GM18502 (cell line): ENCODE results near the gene CREBRF.
"Not testable (repeated sequence)": the region's sequence is repeated elsewhere in the genome, so short reads cannot be mapped to it uniquely, and the experiment has no call there.

ENCODE experiments used
- ATAC-seq: cut with Tn5 transposase; IDR thresholded peaks from one replicate; pipeline ENCODE4 v1.9.1; 2021; ENCODE audit warnings: mild to moderate bottlenecking; ENCODE audit not compliant: unreplicated experiment, poor library complexity

CREBRF gene

DNA sequence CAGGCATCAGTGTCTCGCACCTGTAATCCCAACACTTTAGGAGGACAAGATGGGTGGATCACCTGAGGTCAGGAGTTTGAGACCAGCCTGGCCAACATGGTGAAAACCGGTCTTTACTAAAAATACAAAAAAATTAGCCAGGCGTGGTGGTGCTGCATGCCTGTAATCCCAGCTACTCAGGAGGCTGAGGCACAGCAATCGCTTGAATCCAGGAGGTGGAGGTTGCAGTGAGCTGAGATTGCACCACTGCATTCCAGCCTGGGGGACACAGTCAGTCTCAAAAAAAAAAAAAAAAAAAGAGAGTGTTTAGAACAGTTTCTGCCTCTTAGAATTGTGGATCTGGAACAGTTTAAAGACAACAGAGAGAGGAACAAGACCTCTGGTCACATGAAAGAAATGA lies 20.3 kb downstream of the CREBRF start:
- ATAC-seq = not testable (repeated sequence)

DNA sequence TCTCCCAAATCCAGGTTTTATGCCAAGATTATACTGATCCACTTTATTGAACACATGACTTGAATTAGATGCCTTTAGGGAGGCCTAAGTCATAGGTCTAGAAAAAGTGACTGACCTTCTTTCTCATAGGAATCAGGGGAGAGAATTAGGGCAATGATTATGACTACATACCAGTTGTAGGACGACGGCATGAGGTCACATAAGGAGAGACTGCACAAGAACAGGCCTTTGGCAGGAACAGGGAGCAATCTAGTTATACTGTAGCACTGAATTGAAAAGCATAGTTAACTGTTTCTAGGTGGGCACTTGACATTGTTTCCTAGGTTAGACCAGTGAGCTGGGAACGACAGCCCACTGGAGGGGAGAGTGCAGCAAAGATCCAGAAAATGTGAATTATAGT lies 22.7 kb downstream of the CREBRF start:
- no peak for ATAC-seq

DNA sequence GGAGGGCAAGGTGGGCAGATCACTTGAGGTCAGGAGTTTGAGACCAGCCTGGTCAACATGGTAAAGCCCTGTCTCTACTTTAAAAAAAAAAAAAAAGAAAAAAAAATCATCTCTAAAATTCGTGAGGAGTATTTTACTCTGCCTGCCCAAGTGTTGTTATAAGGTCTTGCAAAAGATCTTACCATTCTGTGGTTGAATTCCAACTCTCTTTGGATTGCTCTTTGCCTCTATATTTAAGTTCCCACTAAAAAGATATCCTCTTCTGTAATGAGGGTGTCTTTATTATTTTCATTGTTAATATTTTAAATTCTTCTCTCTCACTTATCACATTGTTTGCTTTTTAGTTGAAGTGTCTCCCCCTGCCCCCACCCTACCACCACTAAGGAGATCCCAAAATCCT lies 33.4 kb downstream of the CREBRF start:
- ATAC-seq = no peak

DNA sequence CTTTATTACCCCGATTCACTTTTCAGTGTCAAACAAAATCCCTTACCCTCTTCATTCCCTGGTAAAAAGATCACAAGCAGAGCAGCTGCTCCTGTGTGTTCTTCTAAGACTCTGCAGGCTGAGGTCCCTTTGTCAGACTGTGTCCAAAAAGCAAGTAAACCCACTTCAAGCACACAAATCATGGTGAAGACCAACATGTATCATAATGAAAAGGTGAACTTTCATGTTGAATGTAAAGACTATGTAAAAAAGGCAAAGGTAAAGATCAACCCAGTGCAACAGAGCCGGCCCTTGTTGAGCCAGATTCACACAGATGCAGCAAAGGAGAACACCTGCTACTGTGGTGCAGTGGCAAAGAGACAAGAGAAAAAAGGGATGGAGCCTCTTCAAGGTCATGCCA lies 34.5 kb downstream of the CREBRF start:
- ATAC-seq = no peak

DNA sequence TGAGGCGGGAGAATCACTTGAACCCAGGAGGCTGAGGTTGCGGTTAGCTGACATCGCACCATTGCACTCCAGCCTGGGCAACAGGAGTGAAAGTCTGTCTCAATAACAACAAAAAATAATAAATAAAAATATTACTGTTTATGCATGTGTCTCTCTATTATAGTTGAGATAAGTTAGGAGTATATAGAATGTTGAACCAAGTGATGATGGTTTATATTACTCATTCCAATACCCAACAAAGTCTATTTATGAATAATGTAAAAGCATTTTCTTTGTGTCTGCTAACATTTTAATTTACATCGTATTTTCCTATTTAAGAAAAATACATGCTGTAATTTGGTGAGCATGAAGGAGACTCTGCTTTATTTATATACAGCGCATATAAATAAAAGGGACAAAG lies 35.8 kb downstream of the CREBRF start:
- no peak for ATAC-seq

DNA sequence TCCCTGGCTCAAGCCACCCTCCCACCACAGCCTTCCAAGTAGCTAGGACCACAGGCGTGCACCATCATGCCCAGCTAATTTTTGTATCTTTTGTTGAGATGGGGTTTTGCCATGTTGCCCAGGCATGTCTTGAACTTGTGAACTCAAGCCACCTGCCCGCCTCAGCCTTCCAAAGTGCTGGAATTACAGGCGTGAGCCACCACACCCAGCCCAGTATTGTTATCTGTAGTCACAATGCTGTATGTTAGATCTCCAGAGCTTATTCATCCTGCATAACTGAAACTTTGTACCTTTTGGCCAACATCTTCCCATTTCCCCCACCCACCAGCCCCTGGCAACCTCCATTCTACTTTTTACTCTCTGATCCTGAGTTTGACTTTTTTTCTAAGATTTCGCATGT lies 37.5 kb downstream of the CREBRF start:
- no peak for ATAC-seq

DNA sequence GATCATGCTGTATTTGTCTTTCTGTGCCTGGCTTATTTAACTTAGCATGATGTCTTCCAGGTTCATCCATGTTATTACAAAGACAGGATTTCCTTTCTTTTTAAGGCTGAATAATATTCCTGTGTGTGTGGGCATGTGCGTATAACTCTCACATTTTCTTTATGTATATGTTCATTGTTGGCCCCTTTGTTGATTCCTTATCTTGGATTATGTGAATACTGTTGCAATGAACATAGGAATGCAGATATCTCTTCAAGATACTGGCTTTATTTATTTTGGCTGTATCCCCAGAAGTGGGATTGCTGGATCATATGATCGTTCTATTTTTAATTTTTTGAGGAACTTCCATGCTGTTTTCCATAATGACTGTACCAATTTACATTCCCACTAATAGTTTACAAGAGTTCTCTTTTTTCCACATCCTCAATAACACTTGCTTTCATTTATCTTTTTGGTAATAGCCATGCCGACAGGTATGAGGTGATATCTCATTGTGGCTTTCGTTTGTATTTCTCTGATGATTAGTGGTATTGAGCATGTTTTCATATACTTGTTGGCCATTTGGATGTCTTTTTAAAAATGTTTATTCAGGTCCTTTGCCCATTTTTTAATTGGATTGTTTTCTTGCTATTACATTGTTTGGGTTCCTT lies 38.0 kb downstream of the CREBRF start:
- no peak for ATAC-seq

DNA sequence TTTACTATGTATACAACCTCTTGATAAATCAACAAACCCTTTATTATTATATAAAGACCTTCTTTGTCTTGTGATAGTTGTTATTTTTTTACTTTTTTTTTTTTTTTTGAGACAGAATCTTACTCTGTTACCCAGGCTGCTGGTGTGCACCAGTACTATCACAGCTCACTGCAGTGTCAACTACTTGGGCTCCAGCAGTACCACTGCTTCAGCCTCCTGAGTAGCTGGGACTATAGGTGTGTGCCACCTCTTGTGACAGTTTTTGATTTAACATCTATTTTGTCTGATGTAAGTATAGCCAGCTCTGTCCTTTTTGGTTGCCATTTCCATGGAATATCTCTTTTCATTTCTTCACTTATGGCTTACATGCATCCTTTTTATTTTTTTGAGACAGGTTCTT lies 42.6 kb downstream of the CREBRF start:
- no peak for ATAC-seq

DNA sequence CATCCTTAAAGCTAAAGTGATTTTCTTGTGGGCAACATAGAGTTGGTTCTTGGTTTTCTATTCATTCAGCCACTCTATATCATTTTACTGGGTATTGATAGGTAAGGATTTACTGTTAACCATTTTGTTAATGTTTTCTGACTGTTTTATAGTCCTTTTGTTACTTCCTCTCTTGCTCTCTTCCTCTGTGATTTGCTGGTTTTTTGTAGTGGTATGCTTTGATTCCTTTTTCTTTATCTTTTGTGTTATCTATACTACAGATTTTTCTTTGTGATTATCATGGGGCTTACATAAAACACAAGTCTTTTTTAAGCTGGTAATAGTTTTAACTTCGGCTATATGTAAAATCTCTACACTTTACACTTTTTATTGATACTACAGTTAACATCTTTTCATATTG lies 43.3 kb downstream of the CREBRF start:
- ATAC-seq = no peak

DNA sequence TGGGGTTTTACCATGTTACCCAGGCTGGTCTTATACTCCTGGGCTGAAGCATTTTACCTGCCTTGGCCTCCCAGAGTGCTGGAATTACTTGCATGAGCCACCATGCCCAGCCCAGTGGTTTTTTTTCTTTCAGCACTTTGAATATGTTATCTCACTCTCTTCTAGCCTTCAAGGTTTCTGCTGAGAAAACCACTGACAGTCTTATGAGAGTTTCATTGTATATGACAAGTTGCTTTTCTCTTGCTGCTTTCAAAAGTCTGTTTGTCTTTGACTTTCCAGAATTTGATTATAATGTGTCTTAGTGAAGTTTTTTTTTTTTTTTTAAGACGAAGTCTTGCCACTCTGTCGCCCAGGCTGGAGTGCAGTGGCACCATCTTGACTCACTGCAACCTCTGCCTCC lies 45.1 kb downstream of the CREBRF start:
- no peak for ATAC-seq

DNA sequence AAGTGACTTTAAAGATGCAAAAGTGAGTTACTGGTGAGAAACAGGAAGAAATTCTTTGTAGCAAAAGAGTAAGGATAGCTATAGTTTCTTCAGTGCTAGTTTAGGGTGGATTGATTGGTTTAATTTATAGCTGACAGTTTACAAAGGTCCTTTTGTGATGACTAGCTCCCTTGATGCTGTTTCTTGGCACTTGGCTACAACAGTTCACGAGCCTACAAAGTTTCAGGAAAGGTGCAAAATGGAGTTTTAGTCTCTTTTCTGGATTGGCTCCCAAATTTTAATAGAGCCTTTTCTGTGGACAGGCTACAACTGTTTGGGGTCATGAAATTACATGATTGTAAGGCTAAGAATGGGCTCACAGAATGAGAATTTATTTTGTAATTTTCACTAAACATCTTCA lies 47.3 kb downstream of the CREBRF start:
- ATAC-seq = no peak

DNA sequence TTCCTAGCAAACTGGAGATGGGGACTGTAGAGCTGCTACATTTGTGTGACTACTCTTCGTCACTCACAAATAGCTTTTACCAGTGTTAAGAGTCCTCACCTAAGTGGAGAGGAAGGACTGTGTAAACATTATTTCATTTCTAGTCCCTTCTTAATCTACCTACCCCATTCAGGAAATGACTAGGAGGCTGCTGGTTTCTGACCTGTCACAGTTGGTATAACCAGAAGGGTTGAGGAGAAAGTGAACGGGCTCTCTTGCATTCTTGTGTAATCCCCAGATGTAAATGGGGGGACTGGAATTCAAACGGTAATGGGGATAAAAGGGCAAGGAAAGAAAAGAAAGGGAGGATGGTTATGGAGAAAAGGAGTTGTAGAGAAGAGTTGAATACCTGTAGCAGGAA lies 52.8 kb downstream of the CREBRF start:
- ATAC-seq = no peak

DNA sequence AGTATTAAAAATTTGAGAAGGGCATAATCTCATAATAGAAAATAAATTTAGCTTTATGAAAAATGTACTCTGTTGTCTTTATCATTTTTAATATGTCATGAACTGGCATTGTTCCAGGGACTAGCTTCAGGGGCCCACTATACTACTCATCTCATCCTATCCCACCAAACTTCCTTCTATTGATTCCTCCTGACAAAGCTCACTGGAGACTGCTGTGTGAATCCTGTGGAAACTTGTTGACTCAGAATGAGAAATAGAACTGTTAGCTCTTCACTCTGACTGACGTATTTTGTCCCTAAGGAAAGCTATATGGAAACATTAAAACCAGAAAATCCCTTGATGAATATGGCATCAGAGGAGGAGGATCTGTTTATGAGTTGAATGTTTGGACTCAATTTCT lies 58.4 kb downstream of the CREBRF start:
- no peak for ATAC-seq

DNA sequence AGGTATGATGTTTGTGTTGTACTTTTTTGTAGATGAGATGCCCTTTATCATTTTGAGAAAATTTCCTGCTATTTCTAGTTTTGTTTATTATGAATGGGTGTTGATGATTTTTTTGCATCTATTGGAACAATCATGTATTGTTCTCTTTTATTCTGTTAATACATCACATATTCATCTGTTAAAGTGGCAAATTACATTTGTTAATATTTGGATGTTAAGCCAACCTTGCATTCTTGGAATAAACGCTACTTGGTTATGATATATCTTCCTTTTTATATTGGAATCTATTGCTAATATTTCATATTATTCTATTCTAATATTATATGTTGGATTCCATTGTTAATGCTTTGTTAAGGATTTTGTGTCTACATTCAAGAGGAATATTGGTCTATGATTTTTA lies 63.6 kb downstream of the CREBRF start:
- ATAC-seq = no peak

DNA sequence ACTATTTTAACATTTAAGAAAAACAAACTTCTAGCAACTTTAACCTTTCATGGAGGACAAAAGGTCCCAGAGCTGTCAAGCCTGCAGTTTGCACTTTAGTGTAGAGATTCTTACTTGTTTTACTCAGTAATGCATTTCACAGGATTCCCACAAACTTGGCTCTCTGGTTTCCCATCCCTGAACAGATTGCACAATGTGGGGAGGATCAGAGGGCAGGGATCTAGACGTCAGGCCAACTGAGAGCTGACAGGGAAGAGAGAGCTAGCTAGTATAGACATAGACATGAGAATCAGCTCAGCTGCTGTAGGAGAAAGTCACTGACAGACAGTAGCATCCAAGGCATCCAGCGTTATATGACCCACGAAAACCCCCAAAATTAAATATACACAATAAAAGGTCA lies 67.3 kb downstream of the CREBRF start:
- no peak for ATAC-seq

DNA sequence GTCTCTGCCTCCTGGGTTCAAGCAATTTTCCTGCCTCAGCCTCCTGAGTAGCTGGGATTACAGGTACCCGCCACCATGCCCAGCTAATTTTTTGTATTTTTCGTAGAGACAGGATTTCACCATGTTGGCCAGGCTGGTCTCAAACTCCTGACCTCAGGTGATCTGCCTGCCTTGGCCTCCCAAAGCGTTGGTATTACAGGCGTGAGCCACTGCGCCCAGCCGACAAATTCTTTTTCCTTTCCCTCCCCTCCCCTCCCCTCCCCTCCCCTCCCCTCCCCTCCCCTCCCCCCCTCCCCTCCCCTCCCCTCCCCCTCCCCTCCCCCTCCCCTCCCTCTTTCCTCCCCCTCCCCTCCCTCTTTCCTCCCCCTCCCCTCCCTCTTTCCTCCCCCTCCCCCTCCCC lies 76.0 kb downstream of the CREBRF start:
- ATAC-seq = not testable (repeated sequence)

DNA sequence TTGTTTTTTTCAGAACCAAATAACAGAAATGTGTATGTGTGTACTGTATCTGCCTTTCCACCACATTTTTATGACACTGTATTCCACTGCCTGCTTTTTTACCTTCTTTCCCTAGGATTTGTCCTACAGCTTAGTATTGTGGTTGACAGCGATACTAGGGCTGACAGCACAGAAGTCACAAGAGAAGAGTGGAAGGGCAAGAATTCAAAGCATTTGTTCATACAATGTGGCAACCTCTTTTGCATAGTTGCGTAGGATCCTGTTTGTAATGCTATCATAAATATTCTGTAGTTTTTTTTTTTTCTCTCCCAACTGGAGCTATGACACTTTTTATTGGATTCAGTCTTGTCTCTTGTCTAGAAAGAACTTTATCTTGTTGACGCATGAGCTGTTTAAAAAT lies 82.6 kb downstream of the CREBRF start:
- ATAC-seq = no peak

DNA sequence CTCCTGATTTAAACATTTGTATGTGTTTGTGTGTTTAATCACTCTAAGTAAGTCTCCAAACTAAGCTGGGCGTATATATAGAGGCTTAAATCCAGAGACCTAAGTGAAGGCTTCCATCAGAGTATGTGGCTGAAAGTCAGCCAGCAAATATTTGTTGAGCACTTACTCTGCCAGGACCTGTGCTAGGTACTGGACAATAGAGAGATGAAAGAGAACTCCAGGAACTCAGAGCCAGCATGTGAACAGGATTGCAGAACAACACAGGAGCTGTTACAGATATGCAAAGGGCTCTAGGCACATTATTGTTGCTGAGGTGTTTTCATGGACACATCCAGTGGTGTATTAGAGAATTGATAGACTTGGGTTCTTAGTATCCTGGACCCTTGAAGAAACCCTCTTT lies 83.5 kb downstream of the CREBRF start:
- no peak for ATAC-seq

DNA sequence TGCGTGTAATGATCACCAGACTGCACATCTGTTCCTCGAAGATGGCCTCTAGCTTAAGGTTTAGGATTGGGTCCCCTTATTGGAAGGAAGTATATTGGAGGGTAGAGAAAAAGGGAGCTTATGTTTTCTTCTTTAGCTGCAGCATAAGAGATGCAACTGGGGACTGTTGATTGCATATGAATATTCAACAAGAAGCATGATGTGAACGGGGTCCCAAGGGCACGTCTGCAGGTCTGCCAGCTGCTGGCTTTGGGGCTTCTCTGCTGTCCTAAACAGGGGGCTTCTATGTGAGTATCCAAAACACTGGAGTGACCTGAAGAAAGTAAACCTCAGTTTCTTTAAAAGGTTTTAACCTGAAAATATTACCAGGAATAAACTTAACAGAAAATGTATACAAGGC lies 84.6 kb downstream of the CREBRF start:
- no peak for ATAC-seq

DNA sequence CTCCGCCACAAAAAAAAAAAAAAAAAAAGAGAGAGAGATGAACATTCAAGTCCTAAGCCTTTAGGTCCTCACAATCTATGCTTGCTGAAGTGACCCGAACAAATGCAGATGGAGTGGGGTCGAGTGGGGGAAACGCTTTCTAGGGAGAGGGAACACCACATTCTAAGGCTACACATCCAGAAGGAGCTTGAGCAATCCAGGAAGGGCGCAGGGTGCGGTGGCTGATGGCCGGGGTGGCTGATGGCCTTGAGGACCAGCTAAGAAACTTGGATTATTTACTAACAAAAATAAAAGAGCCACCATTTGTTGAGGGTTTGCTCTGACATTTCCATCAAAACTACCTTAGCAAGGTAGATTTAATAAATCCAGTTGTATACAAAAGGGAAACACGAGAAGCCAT lies 87.4 kb downstream of the CREBRF start:
- ATAC-seq = no peak

DNA sequence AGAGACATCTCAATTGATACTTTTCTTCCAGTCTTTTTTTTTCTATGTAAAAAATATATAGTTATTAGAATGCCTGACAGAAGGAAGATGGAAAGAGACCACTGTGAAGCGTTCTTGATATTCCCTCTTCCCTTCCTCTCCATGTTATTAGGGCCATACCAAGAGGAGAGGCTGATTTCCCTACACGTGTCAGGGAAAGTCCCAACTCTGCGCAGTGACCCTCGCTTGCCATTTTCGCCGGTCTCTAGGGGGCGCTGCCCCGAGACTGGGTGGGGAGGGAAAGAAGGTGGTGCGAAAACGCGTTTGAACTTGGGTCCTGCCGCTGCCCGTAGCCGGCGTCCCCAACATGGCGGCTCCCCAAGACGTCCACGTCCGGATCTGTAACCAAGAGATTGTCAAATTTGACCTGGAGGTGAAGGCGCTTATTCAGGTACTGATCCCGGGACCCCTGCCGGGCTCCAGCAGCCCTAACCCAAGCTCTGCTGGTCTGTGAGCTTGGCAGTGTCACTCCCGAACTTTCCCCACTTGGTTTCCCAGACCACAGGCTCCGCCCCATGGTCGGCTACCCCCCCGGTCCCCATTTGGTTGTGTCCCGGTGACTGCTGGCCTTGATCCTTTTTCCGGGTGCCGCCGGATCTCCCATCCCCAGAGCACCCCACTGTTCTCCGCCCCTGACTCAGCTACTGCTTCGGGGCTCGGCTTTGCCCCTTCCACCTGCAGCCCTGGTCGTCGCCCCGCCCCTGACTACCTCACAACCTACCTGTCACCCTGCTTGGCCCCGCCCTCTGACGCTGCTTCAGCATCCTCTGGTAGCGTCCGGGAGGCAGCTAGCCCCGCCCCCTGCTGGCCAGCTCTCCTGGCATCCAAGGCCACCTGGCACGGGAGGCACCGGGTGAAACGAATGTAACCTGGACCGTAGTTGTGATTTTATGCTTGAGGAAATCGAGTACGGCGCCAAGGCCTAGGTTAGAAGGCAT lies 88.3 kb downstream of the CREBRF start, which contains the start of gene BNIP1:
TSS of gene BNIP1 (plus strand) at position 332 of the 977 bp plus-strand sequence. CDS start at position 347, 15 bp downstream.
- peak; percentile 91 for ATAC-seq

DNA sequence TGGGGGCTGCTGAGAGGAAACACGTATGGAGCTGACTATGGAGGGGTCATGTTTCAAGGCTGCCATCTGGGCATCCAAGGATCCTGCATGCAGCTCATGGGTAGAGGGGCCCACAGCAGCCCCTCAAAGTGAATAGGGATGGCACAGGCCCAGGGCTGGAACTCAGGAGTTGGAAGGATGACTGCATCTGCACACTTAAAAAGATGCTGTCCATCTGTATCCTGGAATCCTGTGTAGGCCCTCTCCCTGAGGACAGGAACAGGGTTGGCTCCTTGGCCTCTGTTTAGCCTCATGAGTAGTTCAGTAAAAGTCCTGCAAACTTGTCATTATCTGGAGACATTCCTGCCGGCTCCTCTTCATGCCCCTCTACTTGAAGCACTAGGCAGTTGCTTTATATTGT lies 92.2 kb downstream of the CREBRF start:
- ATAC-seq = no peak
